ENCODE results near the gene HMGB3. TPM values are rescaled to one million over a fixed set of nuclear protein-coding genes. Genes with fewer than 3 reads are reported as not detected.
"Not testable (repeated sequence)": the region's sequence is repeated elsewhere in the genome, so short reads cannot be mapped to it uniquely, and the experiment has no call there.

The HMGB3 gene
- total RNA-seq, 1 experiment from 2014 or later = 95.0 TPM

- intact Hi-C loops (cut with micrococcal nuclease) = no loop called here
- H3K79me2 ChIP-seq (ENCODE audit: low read length) = peaks cover 16% of the 10 kb centered on the region
- peaks cover 11% of the 10 kb centered on the region; the same call in 1 of the 2 replicates for H3K36me3 ChIP-seq (ENCODE audit: low read depth, low read length)
- H3K9me2 ChIP-seq (replicated peaks; ENCODE audit: low read length) = no peaks in the 10 kb centered on the region
- CTCF ChIA-PET = no interaction called here
- peaks cover 9% of the 10 kb centered on the region for H4K20me1 ChIP-seq (ENCODE audit: low read length)
- H3K9ac ChIP-seq (ENCODE audit: low read length) = peak overlapping the region; percentile 71
- TF ChIP-seq EZH2 (IDR thresholded peaks at IDR 0.05; ENCODE audit: low read length, unreplicated experiment) (no peak), EZH2phosphoT487 (IDR thresholded peaks at IDR 0.05; ENCODE audit: borderline replicate concordance, low read length) (no peak)
- TF ChIP-seq, protein P1, sequence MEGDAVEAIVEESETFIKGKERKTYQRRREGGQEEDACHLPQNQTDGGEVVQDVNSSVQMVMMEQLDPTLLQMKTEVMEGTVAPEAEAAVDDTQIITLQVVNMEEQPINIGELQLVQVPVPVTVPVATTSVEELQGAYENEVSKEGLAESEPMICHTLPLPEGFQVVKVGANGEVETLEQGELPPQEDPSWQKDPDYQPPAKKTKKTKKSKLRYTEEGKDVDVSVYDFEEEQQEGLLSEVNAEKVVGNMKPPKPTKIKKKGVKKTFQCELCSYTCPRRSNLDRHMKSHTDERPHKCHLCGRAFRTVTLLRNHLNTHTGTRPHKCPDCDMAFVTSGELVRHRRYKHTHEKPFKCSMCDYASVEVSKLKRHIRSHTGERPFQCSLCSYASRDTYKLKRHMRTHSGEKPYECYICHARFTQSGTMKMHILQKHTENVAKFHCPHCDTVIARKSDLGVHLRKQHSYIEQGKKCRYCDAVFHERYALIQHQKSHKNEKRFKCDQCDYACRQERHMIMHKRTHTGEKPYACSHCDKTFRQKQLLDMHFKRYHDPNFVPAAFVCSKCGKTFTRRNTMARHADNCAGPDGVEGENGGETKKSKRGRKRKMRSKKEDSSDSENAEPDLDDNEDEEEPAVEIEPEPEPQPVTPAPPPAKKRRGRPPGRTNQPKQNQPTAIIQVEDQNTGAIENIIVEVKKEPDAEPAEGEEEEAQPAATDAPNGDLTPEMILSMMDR (conservative IDR thresholded peaks at IDR 0.05; ENCODE audit: low read depth, low read length) = no peak
- H3K4me2 ChIP-seq (ENCODE audit: low read length) = peak overlapping the region; percentile 92
- no TSS peak for BruUV-seq (replicated peaks)
- DNase-seq (no peak), ATAC-seq (peak; percentile 1; the same call in 1 of the 2 replicates)
- H2AFZ ChIP-seq (ENCODE audit: low read length) = 0 out of 2 replicates have a peak overlapping the region, but pooled peaks have one; percentile 2
- H3F3A ChIP-seq (ENCODE audit: low read length, unreplicated experiment) = no peaks in the 10 kb centered on the region
- POLR2A ChIA-PET (ENCODE audit: unreplicated experiment) = no interaction called here
- peaks cover 15% of the 10 kb centered on the region for H3K4me1 ChIP-seq (ENCODE audit: insufficient read depth, low read length)
- H3K4me3 ChIP-seq (ENCODE audit: low read length) = peak overlapping the region; percentile 72
- no peak overlapping the region for H3K27ac ChIP-seq (ENCODE audit: low read length)
- no peaks in the 10 kb centered on the region for H3K27me3 ChIP-seq (ENCODE audit: low read length)
- H3K9me3 ChIP-seq (ENCODE audit: low read length) = no peaks in the 10 kb centered on the region
These were observed 1.2 kb downstream of the HMGB3 start for GRCh38 chrX:150984169-150984824.

GRCh38 chrX:150987687-150988086 lies 4.6 kb downstream of the HMGB3 start:
- Histone ChIP-seq H3K79me2 (ENCODE audit: low read length) (peaks cover 16% of the 10 kb centered on the region), H3K36me3 (ENCODE audit: low read depth, low read length) (peaks cover 11% of the 10 kb centered on the region; the same call in 1 of the 2 replicates)
- BruUV-seq (replicated peaks); H3K4me2 ChIP-seq (ENCODE audit: low read length); POLR2A ChIA-PET (ENCODE audit: unreplicated experiment); H3K9me3 ChIP-seq (ENCODE audit: low read length); H3K27ac ChIP-seq (ENCODE audit: low read length); H3K9ac ChIP-seq (ENCODE audit: low read length); H2AFZ ChIP-seq (ENCODE audit: low read length); H3F3A ChIP-seq (ENCODE audit: low read length, unreplicated experiment); ATAC-seq; H3K4me3 ChIP-seq (ENCODE audit: low read length); intact Hi-C loops (cut with micrococcal nuclease); DNase-seq; CTCF ChIA-PET; H3K4me1 ChIP-seq (ENCODE audit: insufficient read depth, low read length); H3K27me3 ChIP-seq (ENCODE audit: low read length); H3K9me2 ChIP-seq (replicated peaks; ENCODE audit: low read length); H4K20me1 ChIP-seq (ENCODE audit: low read length): not testable (repeated sequence)

DNA sequence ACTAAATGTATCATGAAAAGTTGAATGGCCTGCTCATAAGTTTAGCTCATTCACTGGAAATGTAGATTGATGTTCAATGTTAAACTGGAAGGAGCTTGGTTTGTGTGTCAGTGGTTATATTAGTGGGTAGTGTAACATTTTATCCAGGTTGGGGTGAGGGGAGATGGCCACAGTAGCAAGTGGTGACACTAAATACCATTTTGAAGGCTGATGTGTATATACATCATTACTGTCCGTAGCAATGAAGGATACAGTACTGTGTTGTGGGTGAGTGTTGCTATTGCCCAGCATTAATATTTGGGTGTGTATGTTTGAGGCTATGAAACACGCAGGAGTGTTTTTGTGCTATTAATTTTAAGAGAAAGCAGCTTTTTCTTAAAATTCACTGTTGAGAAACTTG lies 6.3 kb downstream of the HMGB3 start:
- Histone ChIP-seq H3K9ac (ENCODE audit: low read length) (no peak overlapping the region), H3F3A (ENCODE audit: low read length, unreplicated experiment) (no peaks in the 10 kb centered on the region), H3K79me2 (ENCODE audit: low read length) (peaks cover 15% of the 10 kb centered on the region), H3K36me3 (ENCODE audit: low read depth, low read length) (peaks cover 11% of the 10 kb centered on the region; the same call in 1 of the 2 replicates), H3K9me2 (replicated peaks; ENCODE audit: low read length) (no peaks in the 10 kb centered on the region), H3K27me3 (ENCODE audit: low read length) (no peaks in the 10 kb centered on the region), H4K20me1 (ENCODE audit: low read length) (peaks cover 9% of the 10 kb centered on the region), H3K9me3 (ENCODE audit: low read length) (no peaks in the 10 kb centered on the region), H3K27ac (ENCODE audit: low read length) (no peak overlapping the region), H3K4me1 (ENCODE audit: insufficient read depth, low read length) (peaks cover 8% of the 10 kb centered on the region; the same call in 1 of the 2 replicates), H3K4me3 (ENCODE audit: low read length) (no peak overlapping the region), H2AFZ (ENCODE audit: low read length) (no peak overlapping the region), H3K4me2 (ENCODE audit: low read length) (no peak overlapping the region)
- intact Hi-C loops (cut with micrococcal nuclease) = no loop called here
- POLR2A ChIA-PET (ENCODE audit: unreplicated experiment) = no interaction called here
- DNase-seq (no peak), ATAC-seq (no peak)
- CTCF ChIA-PET = no interaction called here
- TF ChIP-seq EZH2phosphoT487 (IDR thresholded peaks at IDR 0.05; ENCODE audit: borderline replicate concordance, low read length) (no peak), EZH2 (IDR thresholded peaks at IDR 0.05; ENCODE audit: low read length, unreplicated experiment) (no peak)
- TF ChIP-seq, protein P1 (conservative IDR thresholded peaks at IDR 0.05; ENCODE audit: low read depth, low read length) = no peak
- BruUV-seq (replicated peaks) = no TSS peak

Measured in PC-3 (cell line).